22Rv1 (cell line): ENCODE results near the gene DCTN2.

Experiments used
- ZFX ChIP-seq: fragments of 450-650 bp; IDR thresholded peaks from 2 replicates; pipeline ENCODE4 v1.6.1; 2017; ENCODE audit warnings: antibody characterized with exemption, borderline replicate concordance
- TF ChIP-seq, protein P1 (sequence below): fragments of 450-650 bp; IDR thresholded peaks from 2 replicates; pipeline ENCODE4 v1.5.1; 2017; ENCODE audit warnings: mild to moderate bottlenecking

DNA sequence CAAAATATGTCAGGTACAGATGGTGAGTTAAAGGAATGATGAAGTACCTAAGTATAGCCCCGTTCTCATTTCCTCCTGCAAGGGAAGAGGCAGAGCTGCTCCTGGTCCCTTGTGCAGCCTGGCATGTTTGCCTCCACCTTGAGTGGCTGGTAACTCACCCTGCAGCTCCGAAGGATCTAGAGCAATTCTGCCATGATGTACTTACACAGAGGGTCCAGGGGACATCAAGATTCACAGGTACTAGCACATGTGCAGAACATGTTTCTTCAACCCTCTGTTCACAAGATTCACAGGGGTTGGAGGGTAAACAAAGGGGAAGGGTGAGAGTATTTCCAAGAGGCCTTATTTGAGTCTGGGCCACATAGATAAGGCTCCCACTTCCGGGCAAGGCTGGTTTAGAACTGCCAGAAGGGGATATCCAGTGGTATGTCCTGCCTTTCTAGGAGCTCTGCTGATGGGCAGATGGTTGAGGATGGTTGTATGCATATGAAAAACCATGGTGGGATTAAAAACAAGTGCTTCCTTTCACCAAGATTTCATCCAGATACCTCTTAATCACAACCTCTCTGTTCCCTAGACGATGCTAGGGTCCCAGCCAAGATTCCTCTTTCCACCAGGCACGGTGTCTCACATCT is 7.7 kb downstream of the DCTN2 start:
- TF ChIP-seq, protein P1, sequence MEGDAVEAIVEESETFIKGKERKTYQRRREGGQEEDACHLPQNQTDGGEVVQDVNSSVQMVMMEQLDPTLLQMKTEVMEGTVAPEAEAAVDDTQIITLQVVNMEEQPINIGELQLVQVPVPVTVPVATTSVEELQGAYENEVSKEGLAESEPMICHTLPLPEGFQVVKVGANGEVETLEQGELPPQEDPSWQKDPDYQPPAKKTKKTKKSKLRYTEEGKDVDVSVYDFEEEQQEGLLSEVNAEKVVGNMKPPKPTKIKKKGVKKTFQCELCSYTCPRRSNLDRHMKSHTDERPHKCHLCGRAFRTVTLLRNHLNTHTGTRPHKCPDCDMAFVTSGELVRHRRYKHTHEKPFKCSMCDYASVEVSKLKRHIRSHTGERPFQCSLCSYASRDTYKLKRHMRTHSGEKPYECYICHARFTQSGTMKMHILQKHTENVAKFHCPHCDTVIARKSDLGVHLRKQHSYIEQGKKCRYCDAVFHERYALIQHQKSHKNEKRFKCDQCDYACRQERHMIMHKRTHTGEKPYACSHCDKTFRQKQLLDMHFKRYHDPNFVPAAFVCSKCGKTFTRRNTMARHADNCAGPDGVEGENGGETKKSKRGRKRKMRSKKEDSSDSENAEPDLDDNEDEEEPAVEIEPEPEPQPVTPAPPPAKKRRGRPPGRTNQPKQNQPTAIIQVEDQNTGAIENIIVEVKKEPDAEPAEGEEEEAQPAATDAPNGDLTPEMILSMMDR: no peak
- no peak for TF ChIP-seq ZFX
